SJCRH30 (cell line): Measurements from ENCODE around the gene HKDC1. TPM values are rescaled to one million over a fixed set of nuclear protein-coding genes. Genes with fewer than 3 reads are reported as not detected.
"Not testable (repeated sequence)": the region's sequence is repeated elsewhere in the genome, so short reads cannot be mapped to it uniquely, and the experiment has no call there.

Source experiments
- DNase-seq, 2 experiments: peaks; one replicate each; pipeline ENCODE4 v3.0.0-alpha.2; 2015 to 2020
- H3K27ac ChIP-seq: fragments of 250-450 bp; sonication (Bioruptor Pico); 2 replicates; pipeline ENCODE4 v1.5.1; 2020; ENCODE audit warnings: mild to moderate bottlenecking, moderate library complexity
- H3K27me3 ChIP-seq: fragments of 250-450 bp; sonication (Bioruptor Pico); 2 replicates; pipeline ENCODE4 v1.5.1; 2020; ENCODE audit warnings: mild to moderate bottlenecking, moderate library complexity
- H3K36me3 ChIP-seq: fragments of 250-450 bp; sonication (Bioruptor Pico); 2 replicates; pipeline ENCODE4 v1.5.1; 2020; ENCODE audit warnings: mild to moderate bottlenecking, moderate library complexity
- H3K4me1 ChIP-seq: fragments of 250-450 bp; sonication (Bioruptor Pico); 2 replicates; pipeline ENCODE4 v1.5.1; 2020; ENCODE audit warnings: mild to moderate bottlenecking, moderate library complexity
- H3K4me3 ChIP-seq: fragments of 250-450 bp; sonication (Bioruptor Pico); 2 replicates; pipeline ENCODE4 v1.5.1; 2020; ENCODE audit warnings: mild to moderate bottlenecking, moderate library complexity
- H3K9me3 ChIP-seq: fragments of 250-450 bp; sonication (Bioruptor Pico); replicated peaks from 2 replicates; pipeline ENCODE4 v1.5.1; 2020; ENCODE audit warnings: mild to moderate bottlenecking, moderate library complexity
- total RNA-seq: library from RNA; depleted of rRNA; stranded (reverse); fragments of >200 nt; shearing (Covaris generic); gene quantifications from 2 replicates; pipeline ENCODE4 v1.2.3, GENCODE V29; 2014

HKDC1 gene
- total RNA-seq, 1 experiment from 2014 or later = 0.06 TPM

GRCh38 chr10:69243817-69244216, 23.7 kb downstream of the HKDC1 start:
- no peaks in the 10 kb centered on the region for H3K4me1 ChIP-seq
- no peak overlapping the region for H3K4me3 ChIP-seq
- no peak for DNase-seq
- no peaks in the 10 kb centered on the region for H3K36me3 ChIP-seq
- no peaks in the 10 kb centered on the region for H3K9me3 ChIP-seq
- H3K27ac ChIP-seq = no peak overlapping the region
- H3K27me3 ChIP-seq = no peaks in the 10 kb centered on the region

- no peak overlapping the region for H3K27ac ChIP-seq
- H3K4me3 ChIP-seq = no peak overlapping the region
- no peaks in the 10 kb centered on the region for H3K36me3 ChIP-seq
- H3K27me3 ChIP-seq = no peaks in the 10 kb centered on the region
- no peaks in the 10 kb centered on the region for H3K4me1 ChIP-seq
- no peak for DNase-seq
- no peaks in the 10 kb centered on the region for H3K9me3 ChIP-seq
Measured at GRCh38 chr10:69246036-69246435, 25.9 kb downstream of the HKDC1 start.

GRCh38 chr10:69246581-69247312, 26.6 kb downstream of the HKDC1 start:
- no peak for DNase-seq
- Histone ChIP-seq H3K27ac (no peak overlapping the region), H3K4me3 (no peak overlapping the region), H3K9me3 (no peaks in the 10 kb centered on the region), H3K4me1 (no peaks in the 10 kb centered on the region), H3K27me3 (no peaks in the 10 kb centered on the region), H3K36me3 (no peaks in the 10 kb centered on the region)

GRCh38 chr10:69247313-69247710, 27.2 kb downstream of the HKDC1 start:
- no peaks in the 10 kb centered on the region for H3K9me3 ChIP-seq
- H3K4me1 ChIP-seq = no peaks in the 10 kb centered on the region
- H3K4me3 ChIP-seq = no peak overlapping the region
- H3K27ac ChIP-seq = no peak overlapping the region
- no peak for DNase-seq
- H3K27me3 ChIP-seq = no peaks in the 10 kb centered on the region
- H3K36me3 ChIP-seq = no peaks in the 10 kb centered on the region

GRCh38 chr10:69248117-69248730, 28.1 kb downstream of the HKDC1 start:
- Histone ChIP-seq H3K9me3 (no peaks in the 10 kb centered on the region), H3K4me1 (no peaks in the 10 kb centered on the region), H3K27ac (no peak overlapping the region), H3K36me3 (no peaks in the 10 kb centered on the region), H3K27me3 (no peaks in the 10 kb centered on the region), H3K4me3 (no peak overlapping the region)
- no peak for DNase-seq

- no peak overlapping the region for H3K27ac ChIP-seq
- no peak for DNase-seq
- no peaks in the 10 kb centered on the region for H3K4me1 ChIP-seq
- no peaks in the 10 kb centered on the region for H3K27me3 ChIP-seq
- no peaks in the 10 kb centered on the region for H3K9me3 ChIP-seq
- H3K4me3 ChIP-seq = no peak overlapping the region
- no peaks in the 10 kb centered on the region for H3K36me3 ChIP-seq
Measured at GRCh38 chr10:69250041-69250440, 29.9 kb downstream of the HKDC1 start.

- not testable (repeated sequence) for H3K27ac ChIP-seq, H3K36me3 ChIP-seq, H3K4me1 ChIP-seq, DNase-seq, H3K4me3 ChIP-seq, H3K27me3 ChIP-seq, H3K9me3 ChIP-seq
Measured at GRCh38 chr10:69251417-69251816, 31.3 kb downstream of the HKDC1 start.

- no peaks in the 10 kb centered on the region for H3K27me3 ChIP-seq
- no peak overlapping the region for H3K4me3 ChIP-seq
- no peak for DNase-seq
- H3K36me3 ChIP-seq = no peaks in the 10 kb centered on the region
- H3K9me3 ChIP-seq = no peaks in the 10 kb centered on the region
- H3K4me1 ChIP-seq = no peaks in the 10 kb centered on the region
- no peak overlapping the region for H3K27ac ChIP-seq
Measured at GRCh38 chr10:69253171-69253570, 33.0 kb downstream of the HKDC1 start.

- Histone ChIP-seq H3K27me3 (no peaks in the 10 kb centered on the region), H3K27ac (no peak overlapping the region), H3K9me3 (no peaks in the 10 kb centered on the region), H3K4me1 (no peaks in the 10 kb centered on the region), H3K4me3 (no peak overlapping the region), H3K36me3 (no peaks in the 10 kb centered on the region)
- no peak for DNase-seq
Measured at GRCh38 chr10:69254877-69255276, 34.7 kb downstream of the HKDC1 start.

- no peaks in the 10 kb centered on the region for H3K36me3 ChIP-seq
- no peak overlapping the region for H3K27ac ChIP-seq
- no peaks in the 10 kb centered on the region for H3K4me1 ChIP-seq
- H3K9me3 ChIP-seq = no peaks in the 10 kb centered on the region
- DNase-seq = no peak
- no peak overlapping the region for H3K4me3 ChIP-seq
- H3K27me3 ChIP-seq = no peaks in the 10 kb centered on the region
Measured at GRCh38 chr10:69259547-69260243, 39.6 kb downstream of the HKDC1 start.

- Histone ChIP-seq H3K4me3 (no peak overlapping the region), H3K27me3 (no peaks in the 10 kb centered on the region), H3K27ac (no peak overlapping the region), H3K36me3 (no peaks in the 10 kb centered on the region), H3K4me1 (no peaks in the 10 kb centered on the region), H3K9me3 (no peaks in the 10 kb centered on the region)
- no peak for DNase-seq
Measured at GRCh38 chr10:69261184-69261583, 41.1 kb downstream of the HKDC1 start.

- Histone ChIP-seq H3K36me3 (no peaks in the 10 kb centered on the region), H3K9me3 (no peaks in the 10 kb centered on the region), H3K4me1 (no peaks in the 10 kb centered on the region), H3K27ac (no peak overlapping the region), H3K4me3 (no peak overlapping the region), H3K27me3 (no peaks in the 10 kb centered on the region)
- DNase-seq = no peak
Measured at GRCh38 chr10:69262292-69262751, 42.2 kb downstream of the HKDC1 start.

GRCh38 chr10:69265521-69265920, 45.4 kb downstream of the HKDC1 start:
- H3K9me3 ChIP-seq = no peaks in the 10 kb centered on the region
- no peaks in the 10 kb centered on the region for H3K4me1 ChIP-seq
- no peaks in the 10 kb centered on the region for H3K27me3 ChIP-seq
- no peak overlapping the region for H3K27ac ChIP-seq
- no peaks in the 10 kb centered on the region for H3K36me3 ChIP-seq
- DNase-seq = no peak
- H3K4me3 ChIP-seq = no peak overlapping the region

GRCh38 chr10:69268761-69269416, 48.8 kb downstream of the HKDC1 start:
- H3K27ac ChIP-seq = no peak overlapping the region
- H3K36me3 ChIP-seq = no peaks in the 10 kb centered on the region
- no peaks in the 10 kb centered on the region for H3K9me3 ChIP-seq
- DNase-seq = no peak
- no peak overlapping the region for H3K4me3 ChIP-seq
- H3K4me1 ChIP-seq = no peaks in the 10 kb centered on the region
- H3K27me3 ChIP-seq = no peaks in the 10 kb centered on the region

- Histone ChIP-seq H3K9me3 (no peaks in the 10 kb centered on the region), H3K27me3 (no peaks in the 10 kb centered on the region), H3K27ac (no peak overlapping the region), H3K4me1 (no peaks in the 10 kb centered on the region), H3K4me3 (no peak overlapping the region), H3K36me3 (no peaks in the 10 kb centered on the region)
- DNase-seq = no peak
Measured at GRCh38 chr10:69269761-69270160, 49.6 kb downstream of the HKDC1 start.
